PC-3 (cell line): ENCODE measurements around the gene FAM180B. TPM values are rescaled to one million over a fixed set of nuclear protein-coding genes. Genes with fewer than 3 reads are reported as not detected.

Source experiments
- ATAC-seq: fragments of 200-7000 bp; cut with Tn5 transposase; 2 replicates; pipeline ENCODE4 v1.9.1; 2020; ENCODE audit warnings: mild to moderate bottlenecking, moderate library complexity
- BruUV-seq: library from RNA; stranded (reverse); fragments of 400-500 nt; replicated peaks from 2 replicates; lab custom pipeline; 2021; lab: Mats Ljungman, UMichigan
- CTCF ChIA-PET: fragments of 300-600 bp; sonication (Branson Sonifier 250); formaldehyde crosslinking; loops from one replicate; lab custom pipeline; 2022; ENCODE audit warnings: antibody characterized with exemption; lab: Charles Lee
- POLR2A ChIA-PET: fragments of 300-600 bp; sonication (Branson Sonifier 250); formaldehyde crosslinking; loops from one replicate; lab custom pipeline; 2022; ENCODE audit warnings: antibody characterized with exemption; ENCODE audit not compliant: unreplicated experiment; lab: Charles Lee
- DNase-seq: peaks from one replicate; pipeline ENCODE4 v3.0.0-alpha.2; 2015
- H2AFZ ChIP-seq: fragments of 300-600 bp; sonication (generic); 2 replicates; pipeline ENCODE4 v1.6.0; 2016; ENCODE audit warnings: antibody characterized with exemption, low read length
- H3F3A ChIP-seq: fragments of 300-600 bp; sonication (generic); one replicate; pipeline ENCODE4 v1.6.0; 2017; ENCODE audit warnings: antibody characterized with exemption, low read length, control low read depth, mild to moderate bottlenecking; ENCODE audit not compliant: unreplicated experiment
- H3K27ac ChIP-seq: fragments of 300-600 bp; sonication (generic); 2 replicates; pipeline ENCODE4 v1.5.1; 2016; ENCODE audit warnings: mild to moderate bottlenecking, low read length
- H3K27me3 ChIP-seq: fragments of 300-600 bp; sonication (generic); 2 replicates; pipeline ENCODE4 v1.6.1; 2016; ENCODE audit warnings: low read length, mixed read lengths
- H3K36me3 ChIP-seq: fragments of 300-600 bp; sonication (generic); 2 replicates; pipeline ENCODE4 v1.6.1; 2016; ENCODE audit warnings: low read depth, mixed run types, low read length, mixed read lengths
- H3K4me1 ChIP-seq: fragments of 300-600 bp; sonication (generic); 2 replicates; pipeline ENCODE4 v1.5.1; 2016; ENCODE audit warnings: low read length; ENCODE audit not compliant: insufficient read depth
- H3K4me2 ChIP-seq: fragments of 300-600 bp; sonication (generic); 2 replicates; pipeline ENCODE4 v1.6.0; 2016; ENCODE audit warnings: low read length
- H3K4me3 ChIP-seq: fragments of 300-600 bp; sonication (generic); 2 replicates; pipeline ENCODE4 v1.5.1; 2016; ENCODE audit warnings: mild to moderate bottlenecking, low read length, mixed read lengths
- H3K79me2 ChIP-seq: fragments of 300-600 bp; sonication (generic); 2 replicates; pipeline ENCODE4 v1.6.1; 2017; ENCODE audit warnings: low read length, mixed read lengths
- H3K9ac ChIP-seq: fragments of 300-600 bp; sonication (generic); 2 replicates; pipeline ENCODE4 v1.6.0; 2016; ENCODE audit warnings: mild to moderate bottlenecking, low read length
- H3K9me2 ChIP-seq: fragments of 300-600 bp; sonication (generic); replicated peaks from 2 replicates; pipeline ENCODE4 v1.6.1; 2016; ENCODE audit warnings: mixed run types, low read length, mixed read lengths
- H3K9me3 ChIP-seq: fragments of 300-600 bp; sonication (generic); 2 replicates; pipeline ENCODE4 v1.6.1; 2016; ENCODE audit warnings: low read length, mixed read lengths
- H4K20me1 ChIP-seq: fragments of 300-600 bp; sonication (generic); 2 replicates; pipeline ENCODE4 v1.6.1; 2016; ENCODE audit warnings: low read length, mixed read lengths
- CTCF ChIP-seq: fragments of 300-600 bp; sonication (generic); conservative IDR thresholded peaks from 2 replicates; pipeline ENCODE4 v1.5.1; 2017; ENCODE audit warnings: antibody characterized with exemption, low read depth, mild to moderate bottlenecking, low read length
- EZH2 ChIP-seq: fragments of 300-600 bp; sonication (generic); IDR thresholded peaks from one replicate; pipeline ENCODE4 v1.6.1; 2017; ENCODE audit warnings: antibody characterized with exemption, mild to moderate bottlenecking, low read length; ENCODE audit not compliant: unreplicated experiment
- EZH2phosphoT487 ChIP-seq: fragments of 300-600 bp; sonication (generic); IDR thresholded peaks from 2 replicates; pipeline ENCODE4 v1.6.1; 2018; ENCODE audit warnings: mild to moderate bottlenecking, antibody characterized with exemption, low read length, borderline replicate concordance
- intact Hi-C: fragments of 100-400 bp; cut with micrococcal nuclease; formaldehyde crosslinking; loops from 2 replicates; pipeline ENCODE4 v1.9.0; 2023
- total RNA-seq: library from RNA; depleted of rRNA; stranded (reverse); fragments of >200 nt; gene quantifications from 2 replicates; pipeline ENCODE4 v1.2.3, GENCODE V29; 2014

The FAM180B gene
- total RNA-seq, 1 experiment from 2014 or later = not detected

- Histone ChIP-seq H3K4me2 (peak overlapping the region; percentile 86), H3K27me3 (no peaks in the 10 kb centered on the region), H3K4me1 (peaks cover 12% of the 10 kb centered on the region), H2AFZ (peak overlapping the region; percentile 49), H3F3A (no peaks in the 10 kb centered on the region), H3K9ac (peak overlapping the region; percentile 98), H4K20me1 (peaks cover 32% of the 10 kb centered on the region), H3K79me2 (peaks cover 59% of the 10 kb centered on the region), H3K9me2 (no peaks in the 10 kb centered on the region), H3K9me3 (no peaks in the 10 kb centered on the region), H3K36me3 (peaks cover 12% of the 10 kb centered on the region; the same call in 1 of the 2 replicates), H3K27ac (peak overlapping the region; percentile 75), H3K4me3 (peak overlapping the region; percentile 93)
- peak; percentile 1 for ATAC-seq
- no TSS peak for BruUV-seq
- POLR2A ChIA-PET = interaction anchor here (0.7 kb wide), 1 partner anchor 331 kb away, joined by 27 read pairs; no protein-coding TSS in a partner anchor
- no peak for TF ChIP-seq EZH2phosphoT487
- TF ChIP-seq EZH2 = no peak
- TF ChIP-seq CTCF = no peak
- intact Hi-C loops = no loop called here
- CTCF ChIA-PET = no interaction called here
- peak; percentile 25 for DNase-seq
Measured at GRCh38 chr11:47552056-47552565, 34.4 kb upstream of the FAM180B start.

GRCh38 chr11:47552566-47553405 is 33.7 kb upstream of the FAM180B start, which contains the start of gene CELF1:
Gene CELF1 (minus strand): TSS chr11:47553132. CDS start chr11:47499523, 53,609 bp downstream.
- peak within 1 kb of the TSS; percentile 93 for H3K4me2 ChIP-seq
- DNase-seq (peak; percentile 89), ATAC-seq (peak; percentile 94)
- no peaks in the 10 kb centered on the region for H3K9me2 ChIP-seq
- H3K9ac ChIP-seq = peak within 1 kb of the TSS; percentile 98
- H3K36me3 ChIP-seq = peaks cover 12% of the 10 kb centered on the region; the same call in 1 of the 2 replicates
- ChIA-PET POLR2A (no interaction called here), CTCF (interaction anchor here (0.6 kb wide), 4 partner anchors 30 to 117 kb away, joined by 3 to 4 read pairs (median 3); no protein-coding TSS in a partner anchor)
- peaks cover 25% of the 10 kb centered on the region for H4K20me1 ChIP-seq
- peak within 1 kb of the TSS; percentile 75 for H3K27ac ChIP-seq
- peak within 1 kb of the TSS; percentile 99 for H2AFZ ChIP-seq
- no peaks in the 10 kb centered on the region for H3F3A ChIP-seq
- H3K79me2 ChIP-seq = peaks cover 52% of the 10 kb centered on the region
- no peaks in the 10 kb centered on the region for H3K27me3 ChIP-seq
- H3K9me3 ChIP-seq = no peaks in the 10 kb centered on the region
- intact Hi-C loops = no loop called here
- TF ChIP-seq EZH2 (no peak), CTCF (peak; percentile 73), EZH2phosphoT487 (no peak)
- peak within 1 kb of the TSS; percentile 93 for H3K4me3 ChIP-seq
- BruUV-seq = no TSS peak
- H3K4me1 ChIP-seq = peaks cover 12% of the 10 kb centered on the region
